Measurements from ENCODE around the gene ANKRD33B. TPM values are rescaled to one million over a fixed set of nuclear protein-coding genes. Genes with fewer than 3 reads are reported as not detected.

The ANKRD33B gene
- total and polyA plus RNA-seq, 7 donors: 1.4 to 32.7 (median 7.8) TPM

DNA sequence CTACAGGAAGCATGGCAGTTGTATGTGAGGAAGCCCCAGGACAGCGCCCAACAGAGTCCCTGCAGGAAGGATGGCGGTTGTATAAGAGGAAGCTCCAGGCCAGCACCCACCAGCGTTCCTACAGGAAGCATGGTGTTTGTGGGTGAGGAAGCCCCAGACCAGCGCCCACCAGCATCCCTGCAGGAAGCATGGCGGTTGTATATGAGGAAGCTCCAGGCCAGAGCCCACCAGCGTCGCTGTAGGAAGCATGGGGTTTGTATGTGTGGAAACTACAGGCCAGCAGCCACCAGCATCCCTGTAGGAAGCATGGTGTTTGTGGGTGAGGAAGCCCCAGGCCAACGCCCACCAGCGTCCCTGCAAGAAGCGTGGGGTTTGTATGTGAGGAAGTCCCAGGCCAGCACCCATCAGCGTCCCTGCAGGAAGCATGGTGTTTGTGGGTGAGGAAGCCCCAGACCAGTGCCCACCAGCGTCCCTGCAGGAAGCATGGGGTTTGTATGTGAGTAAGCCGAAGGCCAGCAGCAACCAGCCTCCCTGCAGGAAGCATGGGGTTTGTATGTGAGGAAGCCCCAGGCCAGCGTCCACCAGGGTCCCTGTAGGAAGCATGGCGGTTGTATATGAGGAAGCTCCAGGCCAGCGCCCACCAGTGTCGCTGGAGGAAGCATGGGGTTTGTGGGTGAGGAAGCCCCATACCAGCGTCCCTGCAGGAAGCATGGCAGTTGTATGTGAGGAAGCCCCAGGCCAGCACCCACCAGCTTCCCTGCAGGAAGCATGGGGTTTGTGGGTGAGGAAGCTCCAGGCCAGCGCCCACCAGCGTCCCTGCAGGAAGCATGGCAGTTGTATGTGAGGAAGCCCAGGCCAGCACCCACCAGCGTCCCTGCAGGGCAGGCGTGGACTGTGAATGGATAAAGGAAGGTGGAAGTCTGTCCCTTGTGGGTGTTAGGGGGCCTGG is 118.1 kb downstream of the ANKRD33B start:
- TF ChIP-seq, protein P1, sequence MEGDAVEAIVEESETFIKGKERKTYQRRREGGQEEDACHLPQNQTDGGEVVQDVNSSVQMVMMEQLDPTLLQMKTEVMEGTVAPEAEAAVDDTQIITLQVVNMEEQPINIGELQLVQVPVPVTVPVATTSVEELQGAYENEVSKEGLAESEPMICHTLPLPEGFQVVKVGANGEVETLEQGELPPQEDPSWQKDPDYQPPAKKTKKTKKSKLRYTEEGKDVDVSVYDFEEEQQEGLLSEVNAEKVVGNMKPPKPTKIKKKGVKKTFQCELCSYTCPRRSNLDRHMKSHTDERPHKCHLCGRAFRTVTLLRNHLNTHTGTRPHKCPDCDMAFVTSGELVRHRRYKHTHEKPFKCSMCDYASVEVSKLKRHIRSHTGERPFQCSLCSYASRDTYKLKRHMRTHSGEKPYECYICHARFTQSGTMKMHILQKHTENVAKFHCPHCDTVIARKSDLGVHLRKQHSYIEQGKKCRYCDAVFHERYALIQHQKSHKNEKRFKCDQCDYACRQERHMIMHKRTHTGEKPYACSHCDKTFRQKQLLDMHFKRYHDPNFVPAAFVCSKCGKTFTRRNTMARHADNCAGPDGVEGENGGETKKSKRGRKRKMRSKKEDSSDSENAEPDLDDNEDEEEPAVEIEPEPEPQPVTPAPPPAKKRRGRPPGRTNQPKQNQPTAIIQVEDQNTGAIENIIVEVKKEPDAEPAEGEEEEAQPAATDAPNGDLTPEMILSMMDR (IDR thresholded peaks at IDR 0.05): no peak
- peaks cover 0 to 3% of the 10 kb centered on the region in 2 donors for H3K36me3 ChIP-seq (ENCODE audit: insufficient read depth in 1 of 2, low read depth in 1 of 2)
- 89 to 93% (median 92%) methylated on average over 22 of the region's 22 CpGs for WGBS, 3 donors

GRCh38 chr5:10682801-10683525 is 119.1 kb downstream of the ANKRD33B start:
- intact Hi-C loops (cut with DNase I): no loop called here
- Histone ChIP-seq H3K27ac (no peak overlapping the region), H3K4me1 (no peaks in the 10 kb centered on the region), H3K36me3 (ENCODE audit: insufficient read depth in 1 of 2, low read depth in 1 of 2) (peaks cover 0 to 3% of the 10 kb centered on the region in 2 donors), H3K27me3 (ENCODE audit: insufficient read depth in 3 of 3, low read length in 2 of 3) (no peaks in the 10 kb centered on the region), H3K4me3 (no peak overlapping the region), H3K9me3 (no peaks in the 10 kb centered on the region)
- ATAC-seq (no peak), DNase-seq (no peak)
- WGBS, 3 donors: 95 to 96% (median 96%) methylated on average over 16 of the region's 16 CpGs
- TF ChIP-seq, protein P1 (IDR thresholded peaks at IDR 0.05): no peak

More for the DNA sequence above, 118.1 kb downstream of the ANKRD33B start:
- no peaks in the 10 kb centered on the region for H3K4me1 ChIP-seq
- H3K4me3 ChIP-seq: no peak overlapping the region
- no peaks in the 10 kb centered on the region for H3K27me3 ChIP-seq (ENCODE audit: insufficient read depth in 3 of 3, low read length in 2 of 3)
- DNase-seq (no peak), ATAC-seq (no peak)
- H3K27ac ChIP-seq: no peak overlapping the region
- intact Hi-C loops (cut with DNase I): no loop called here
- no peaks in the 10 kb centered on the region for H3K9me3 ChIP-seq

DNA sequence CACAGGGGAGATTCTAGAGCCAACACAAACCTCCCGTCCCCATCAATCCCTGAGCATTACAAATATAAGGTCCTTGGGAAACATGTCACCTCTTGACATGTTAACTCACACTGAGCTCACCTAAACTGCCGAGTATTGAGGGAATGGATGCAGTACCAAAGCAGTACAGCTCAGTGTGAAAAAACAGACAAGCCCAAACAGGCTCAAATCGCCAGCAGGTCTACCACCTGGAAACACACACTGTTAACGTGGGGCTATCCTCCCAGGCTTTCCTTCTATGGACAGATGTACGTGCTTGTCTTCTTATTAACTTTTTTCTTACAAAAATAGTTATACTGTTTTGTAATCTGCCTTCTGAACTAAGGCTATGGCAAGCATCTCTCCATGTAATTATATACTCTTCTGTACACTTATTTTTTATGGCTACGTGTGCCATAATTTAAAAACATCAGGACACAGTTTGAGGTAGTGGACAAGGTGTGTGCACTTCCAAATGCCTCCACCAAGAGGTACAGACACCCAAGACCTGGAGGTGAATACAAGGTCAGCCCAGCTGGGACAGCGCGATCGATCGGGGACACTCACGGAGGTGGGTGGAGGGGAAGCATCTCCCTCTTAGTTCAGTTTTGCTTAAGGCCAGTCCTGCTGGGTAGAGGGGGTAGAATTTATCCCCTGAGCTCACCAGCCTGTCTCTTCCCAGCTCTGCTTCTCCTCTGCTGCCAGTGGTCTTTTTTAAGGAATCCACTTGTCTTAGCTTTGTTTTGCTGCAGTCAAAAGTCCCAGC is 120.6 kb downstream of the ANKRD33B start:
- Histone ChIP-seq H3K36me3 (ENCODE audit: insufficient read depth in 1 of 2, low read depth in 1 of 2) (peaks cover 0 to 2% of the 10 kb centered on the region in 2 donors), H3K27ac (no peak overlapping the region), H3K4me3 (no peak overlapping the region), H3K27me3 (ENCODE audit: insufficient read depth in 3 of 3, low read length in 2 of 3) (no peaks in the 10 kb centered on the region), H3K9me3 (no peaks in the 10 kb centered on the region), H3K4me1 (no peaks in the 10 kb centered on the region)
- WGBS, 3 donors: 87 to 93% (median 88%) methylated on average over 11 of the region's 11 CpGs
- DNase-seq (no peak), ATAC-seq (no peak)
- TF ChIP-seq, protein P1 (IDR thresholded peaks at IDR 0.05): no peak
- intact Hi-C loops (cut with DNase I): no loop called here

DNA sequence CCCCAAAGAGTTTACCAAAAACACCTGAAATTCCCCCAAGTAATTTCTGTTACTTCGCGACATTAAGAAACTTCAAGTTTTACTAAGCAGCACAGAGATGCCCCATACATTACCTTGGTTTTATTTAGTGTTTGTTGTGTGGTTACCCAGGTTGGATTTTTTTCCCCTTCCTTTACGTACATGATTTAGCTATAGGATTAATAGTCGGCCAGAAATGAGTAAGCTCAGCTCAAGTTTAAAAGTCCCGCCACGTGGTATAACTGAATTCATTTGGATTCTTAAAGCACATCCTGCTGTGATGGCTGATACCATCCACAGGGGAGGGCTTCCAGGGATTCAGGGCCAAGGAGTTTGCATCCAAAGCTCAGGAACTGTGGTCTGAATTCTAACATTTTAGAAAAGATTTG is 121.2 kb downstream of the ANKRD33B start:
- Histone ChIP-seq H3K4me1 (no peaks in the 10 kb centered on the region), H3K27ac (no peak overlapping the region), H3K27me3 (ENCODE audit: insufficient read depth in 3 of 3, low read length in 2 of 3) (no peaks in the 10 kb centered on the region), H3K4me3 (no peak overlapping the region), H3K36me3 (ENCODE audit: insufficient read depth in 1 of 2, low read depth in 1 of 2) (no peaks in the 10 kb centered on the region), H3K9me3 (no peaks in the 10 kb centered on the region)
- intact Hi-C loops (cut with DNase I): no loop called here
- TF ChIP-seq, protein P1 (IDR thresholded peaks at IDR 0.05): no peak
- ATAC-seq: no peak
- no peak for DNase-seq
- 81 to 86% (median 82%) methylated on average over 6 of the region's 6 CpGs for WGBS, 3 donors

Data from psoas muscle (tissue), 8 donors.